Ishikawa (cell line): ENCODE results near the gene MYBL2.

Experiments used
- CEBPB ChIP-seq: IDR thresholded peaks from 2 replicates; pipeline ENCODE4 v1.6.1; 2012
- CREB1 ChIP-seq: IDR thresholded peaks from 2 replicates; pipeline ENCODE4 v1.6.1; 2012; ENCODE audit warnings: low read depth
- EGR1 ChIP-seq: IDR thresholded peaks from 2 replicates; pipeline ENCODE4 v1.6.1; 2012
- EP300 ChIP-seq: IDR thresholded peaks from 2 replicates; pipeline ENCODE4 v1.6.1; 2012; ENCODE audit warnings: borderline replicate concordance
- FOXM1 ChIP-seq: IDR thresholded peaks from 2 replicates; pipeline ENCODE4 v1.6.1; 2012; ENCODE audit warnings: low read depth, borderline replicate concordance
- NFIC ChIP-seq: IDR thresholded peaks from 2 replicates; pipeline ENCODE4 v1.6.1; 2012
- RAD21 ChIP-seq: IDR thresholded peaks from 2 replicates; pipeline ENCODE4 v1.6.1; 2012; ENCODE audit warnings: low read depth
- REST ChIP-seq: IDR thresholded peaks from 2 replicates; pipeline ENCODE4 v1.6.1; 2012; ENCODE audit warnings: low read depth, mild to moderate bottlenecking
- TAF1 ChIP-seq: IDR thresholded peaks from 2 replicates; pipeline ENCODE4 v1.6.1; 2012; ENCODE audit warnings: low read depth, mild to moderate bottlenecking
- TCF12 ChIP-seq: IDR thresholded peaks from 2 replicates; pipeline ENCODE4 v1.6.1; 2012; ENCODE audit warnings: low read depth
- TEAD4 ChIP-seq: IDR thresholded peaks from 2 replicates; pipeline ENCODE4 v1.6.1; 2012
- USF1 ChIP-seq: IDR thresholded peaks from 2 replicates; pipeline ENCODE4 v1.6.1; 2012
- YY1 ChIP-seq: IDR thresholded peaks from 2 replicates; pipeline ENCODE4 v1.6.1; 2012; ENCODE audit warnings: low read depth
- ZBTB7A ChIP-seq: IDR thresholded peaks from 2 replicates; pipeline ENCODE4 v1.6.1; 2012; ENCODE audit warnings: low read depth
- TF ChIP-seq, protein P1 (sequence below): IDR thresholded peaks from 2 replicates; pipeline ENCODE4 v1.6.1; 2012

Gene MYBL2

GRCh38 chr20:43650997-43651525 lies 15.9 kb upstream of the MYBL2 start:
- TF ChIP-seq RAD21 (no peak), ZBTB7A (no peak), CREB1 (no peak), EP300 (no peak), TCF12 (no peak), YY1 (no peak), REST (no peak), FOXM1 (no peak), TAF1 (no peak), USF1 (no peak), EGR1 (no peak), TEAD4 (no peak), CEBPB (no peak), NFIC (no peak)
- TF ChIP-seq, protein P1, sequence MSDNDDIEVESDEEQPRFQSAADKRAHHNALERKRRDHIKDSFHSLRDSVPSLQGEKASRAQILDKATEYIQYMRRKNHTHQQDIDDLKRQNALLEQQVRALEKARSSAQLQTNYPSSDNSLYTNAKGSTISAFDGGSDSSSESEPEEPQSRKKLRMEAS = no peak

- TF ChIP-seq ZBTB7A (no peak), CREB1 (no peak), NFIC (no peak), YY1 (no peak), REST (no peak), FOXM1 (no peak)
- TF ChIP-seq, protein P1 = no peak
Measured at GRCh38 chr20:43653966-43654365, 12.9 kb upstream of the MYBL2 start.

- no peak for TF ChIP-seq RAD21
Measured at GRCh38 chr20:43655937-43656336, 11.0 kb upstream of the MYBL2 start.

GRCh38 chr20:43658069-43658722 lies 8.7 kb upstream of the MYBL2 start:
- TF ChIP-seq CREB1 (no peak), NFIC (no peak), TAF1 (no peak), EGR1 (no peak), USF1 (no peak), YY1 (no peak), FOXM1 (no peak), REST (no peak)

GRCh38 chr20:43658723-43659419 lies 8.0 kb upstream of the MYBL2 start:
- no peak for TF ChIP-seq TAF1
- no peak for TF ChIP-seq REST
- no peak for TF ChIP-seq USF1
- TF ChIP-seq NFIC = no peak
- no peak for TF ChIP-seq RAD21
- no peak for TF ChIP-seq ZBTB7A
- no peak for TF ChIP-seq EGR1
- no peak for TF ChIP-seq TEAD4
- no peak for TF ChIP-seq CREB1
- no peak for TF ChIP-seq YY1
